GM23338 (cell line): ENCODE results near the gene IL1A. TPM values are rescaled to one million over a fixed set of nuclear protein-coding genes. Genes with fewer than 3 reads are reported as not detected.

Experiments used
- ATAC-seq: fragments of 200-7000 bp; cut with Tn5 transposase; 3 replicates; pipeline ENCODE4 v1.9.1; 2020
- DNase-seq: peaks from one replicate; pipeline ENCODE4 v3.0.0-alpha.2; 2015; ENCODE audit warnings: low spot score
- H2AFZ ChIP-seq: fragments of 200-600 bp; sonication (generic); 2 replicates; pipeline ENCODE4 v1.8.0; 2016; ENCODE audit warnings: antibody characterized with exemption, mild to moderate bottlenecking, moderate library complexity
- H3F3A ChIP-seq: fragments of 200-600 bp; sonication (generic); replicated peaks from 2 replicates; pipeline ENCODE4 v1.8.0; 2017; ENCODE audit warnings: antibody characterized with exemption, mixed run types, low read depth
- H3K27ac ChIP-seq: fragments of 200-600 bp; sonication (generic); 2 replicates; pipeline ENCODE4 v1.6.1; 2016; ENCODE audit warnings: low read depth
- H3K27me3 ChIP-seq: fragments of 200-600 bp; sonication (generic); 2 replicates; pipeline ENCODE4 v1.8.0; 2016; ENCODE audit warnings: mild to moderate bottlenecking, mixed run types, moderate library complexity; ENCODE audit not compliant: insufficient read depth
- H3K36me3 ChIP-seq: fragments of 200-600 bp; sonication (generic); 2 replicates; pipeline ENCODE4 v1.8.0; 2016; ENCODE audit warnings: mild to moderate bottlenecking; ENCODE audit not compliant: insufficient read depth
- H3K4me1 ChIP-seq: fragments of 200-600 bp; sonication (generic); 2 replicates; pipeline ENCODE4 v1.8.0; 2016; ENCODE audit warnings: mild to moderate bottlenecking, moderate library complexity; ENCODE audit not compliant: insufficient read depth
- H3K4me2 ChIP-seq: fragments of 200-600 bp; sonication (generic); 2 replicates; pipeline ENCODE4 v1.7.1; 2017; ENCODE audit warnings: mixed run types
- H3K4me3 ChIP-seq: fragments of 200-600 bp; sonication (generic); 2 replicates; pipeline ENCODE4 v1.6.1; 2016; ENCODE audit warnings: mixed run types
- H3K79me2 ChIP-seq: fragments of 200-600 bp; sonication (generic); replicated peaks from 2 replicates; pipeline ENCODE4 v1.8.0; 2017; ENCODE audit warnings: mild to moderate bottlenecking; ENCODE audit not compliant: insufficient read depth
- H3K9me2 ChIP-seq: fragments of 200-600 bp; sonication (generic); 2 replicates; pipeline ENCODE4 v1.8.0; 2017; ENCODE audit not compliant: insufficient read depth
- H4K20me1 ChIP-seq: fragments of 200-600 bp; sonication (generic); replicated peaks from 2 replicates; pipeline ENCODE4 v1.8.0; 2017; ENCODE audit warnings: mild to moderate bottlenecking; ENCODE audit not compliant: insufficient read depth
- H3K27ac Mint-ChIP-seq: 2 replicates; pipeline ENCODE4 v1.8.0; 2020; ENCODE audit warnings: inconsistent platforms, mild to moderate bottlenecking, moderate library complexity, mixed read lengths
- H3K27me3 Mint-ChIP-seq: 3 replicates; pipeline ENCODE4 v1.8.0; 2022; ENCODE audit warnings: low read depth, mild to moderate bottlenecking, moderate library complexity, mixed read lengths, inconsistent platforms; ENCODE audit not compliant: insufficient read depth, poor library complexity
- H3K36me3 Mint-ChIP-seq: 3 replicates; pipeline ENCODE4 v1.8.0; 2021; ENCODE audit warnings: low read depth, mild to moderate bottlenecking, inconsistent platforms, moderate library complexity, mixed read lengths
- H3K4me1 Mint-ChIP-seq: 3 replicates; pipeline ENCODE4 v1.8.0; 2020; ENCODE audit warnings: mild to moderate bottlenecking, inconsistent platforms, mixed read lengths
- H3K4me3 Mint-ChIP-seq: 3 replicates; pipeline ENCODE4 v1.8.0; 2021; ENCODE audit warnings: moderate library complexity, mild to moderate bottlenecking, inconsistent platforms, mixed read lengths
- H3K9me3 Mint-ChIP-seq: 3 replicates; pipeline ENCODE4 v1.8.0; 2020; ENCODE audit warnings: moderate library complexity, mild to moderate bottlenecking, inconsistent platforms, mixed read lengths
- EZH2phosphoT487 ChIP-seq: fragments of 200-600 bp; sonication (generic); IDR thresholded peaks from one replicate; pipeline ENCODE4 v1.8.1; 2018; ENCODE audit warnings: antibody characterized with exemption; ENCODE audit not compliant: unreplicated experiment
- JUNB ChIP-seq: IDR thresholded peaks from one replicate; pipeline ENCODE4 v1.6.1; 2016; ENCODE audit warnings: antibody characterized with exemption; ENCODE audit not compliant: unreplicated experiment
- POLR2AphosphoS5 ChIP-seq: IDR thresholded peaks from 2 replicates; pipeline ENCODE4 v1.6.1; 2016; ENCODE audit warnings: antibody characterized with exemption, low read depth
- STAT1 ChIP-seq: IDR thresholded peaks from one replicate; pipeline ENCODE4 v1.6.1; 2016; ENCODE audit warnings: antibody characterized with exemption; ENCODE audit not compliant: unreplicated experiment
- ZNF114 ChIP-seq: fragments of 250-450 bp; sonication (Bioruptor Pico); IDR thresholded peaks from 2 replicates; pipeline ENCODE4 v1.5.0; 2020; ENCODE audit warnings: mild to moderate bottlenecking, moderate library complexity
- ZNF331 ChIP-seq: fragments of 250-450 bp; sonication (Bioruptor Pico); IDR thresholded peaks from 2 replicates; pipeline ENCODE4 v1.5.0; 2020; ENCODE audit warnings: low read depth, mild to moderate bottlenecking, moderate library complexity
- polyA plus RNA-seq: library from polyadenylated mRNA; unstranded; fragments of >200 nt; fragmentation: Nextera tagmentation; extraction: Ambion mirVana; gene quantifications from 2 replicates; pipeline ENCODE4 v1.2.1, GENCODE V29; 2016
- total RNA-seq: library from RNA; depleted of rRNA; stranded (reverse); fragments of >200 nt; shearing (Covaris generic); gene quantifications from 2 replicates; pipeline ENCODE4 v1.2.3, GENCODE V29; 2014
- TF ChIP-seq, protein P1 (sequence below), 2 experiments: fragments of 200-600 bp in 1 of 2; sonication (generic) in 1 of 2; conservative IDR thresholded peaks; 2 replicates each; pipeline versions ENCODE4 v1.5.1 to v1.6.1; 2016 to 2017; ENCODE audit warnings: antibody characterized with exemption in 2 of 2, low read depth in 2 of 2, mild to moderate bottlenecking in 2 of 2, moderate library complexity in 1 of 2

The IL1A gene
- total and polyA plus RNA-seq, 2 experiments from 2014 or later: 0.65 to 0.73 TPM

DNA sequence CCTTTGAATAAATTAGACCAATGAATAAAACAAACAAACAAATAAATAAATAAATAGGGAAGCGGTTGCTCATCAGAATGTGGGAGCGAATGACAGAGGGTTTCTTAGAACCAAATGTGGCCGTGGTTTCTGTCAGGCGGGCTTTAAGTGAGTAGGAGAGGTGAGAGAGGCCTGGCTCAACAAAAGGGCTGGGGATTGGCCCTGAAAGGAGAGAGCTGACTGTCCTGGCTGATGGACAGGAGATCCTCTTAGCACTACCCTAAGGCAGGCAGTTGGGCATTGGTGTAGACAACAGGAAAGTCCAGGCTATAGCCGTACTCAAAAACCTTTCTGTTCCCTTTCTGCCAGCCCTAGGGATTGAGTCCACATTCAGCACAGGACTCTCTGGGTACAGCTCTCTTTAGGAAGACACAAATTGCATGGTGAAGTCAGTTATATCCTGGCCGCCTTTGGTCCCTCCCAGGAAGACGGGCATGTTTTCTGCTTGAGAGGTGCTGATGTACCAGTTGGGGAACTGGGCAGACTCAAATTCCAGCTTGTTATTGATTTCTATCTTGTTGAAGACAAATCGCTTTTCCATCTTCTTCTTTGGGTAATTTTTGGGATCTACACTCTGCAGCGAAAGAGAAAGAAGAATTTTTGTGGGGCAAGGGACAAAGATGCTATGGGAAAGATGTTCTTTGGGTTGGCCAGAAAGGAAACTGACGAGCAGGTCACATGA, 45.8 kb upstream of the IL1A start:
- no peaks in the 10 kb centered on the region for H3F3A ChIP-seq
- H3K36me3 ChIP-seq: no peaks in the 10 kb centered on the region
- no peaks in the 10 kb centered on the region; the same call in 2 of the 3 replicates for H3K4me1 Mint-ChIP-seq
- H3K27me3 ChIP-seq: no peaks in the 10 kb centered on the region
- peaks cover 3% of the 10 kb centered on the region; the same call in 1 of the 3 replicates for H3K9me3 Mint-ChIP-seq
- H3K4me3 ChIP-seq: no peak overlapping the region
- no peak overlapping the region for H3K27ac ChIP-seq
- no peaks in the 10 kb centered on the region for H3K27me3 Mint-ChIP-seq
- H3K36me3 Mint-ChIP-seq: no peaks in the 10 kb centered on the region
- no peak overlapping the region for H2AFZ ChIP-seq
- H3K9me2 ChIP-seq: peaks cover 5% of the 10 kb centered on the region; the same call in 1 of the 2 replicates
- H3K27ac Mint-ChIP-seq: no peak overlapping the region
- no peak for DNase-seq
- no peak for TF ChIP-seq ZNF114 (CRISPR knock-in tag)
- H3K79me2 ChIP-seq: no peaks in the 10 kb centered on the region
- no peaks in the 10 kb centered on the region for H3K4me1 ChIP-seq
- no peak for ATAC-seq
- H3K4me3 Mint-ChIP-seq: no peak overlapping the region
- H4K20me1 ChIP-seq: no peaks in the 10 kb centered on the region
- H3K4me2 ChIP-seq: no peak overlapping the region

- peaks cover 3% of the 10 kb centered on the region; the same call in 1 of the 3 replicates for H3K9me3 Mint-ChIP-seq
- H3K4me2 ChIP-seq: no peak overlapping the region
- H3K27me3 Mint-ChIP-seq: no peaks in the 10 kb centered on the region
- no peaks in the 10 kb centered on the region for H3K79me2 ChIP-seq
- H2AFZ ChIP-seq: no peak overlapping the region
- no peaks in the 10 kb centered on the region for H3K36me3 ChIP-seq
- no peak for ATAC-seq
- H3K4me3 ChIP-seq: no peak overlapping the region
- TF ChIP-seq JUNB: no peak
- TF ChIP-seq ZNF331 (CRISPR knock-in tag): no peak
- no peak for TF ChIP-seq EZH2phosphoT487
- TF ChIP-seq, protein P1, sequence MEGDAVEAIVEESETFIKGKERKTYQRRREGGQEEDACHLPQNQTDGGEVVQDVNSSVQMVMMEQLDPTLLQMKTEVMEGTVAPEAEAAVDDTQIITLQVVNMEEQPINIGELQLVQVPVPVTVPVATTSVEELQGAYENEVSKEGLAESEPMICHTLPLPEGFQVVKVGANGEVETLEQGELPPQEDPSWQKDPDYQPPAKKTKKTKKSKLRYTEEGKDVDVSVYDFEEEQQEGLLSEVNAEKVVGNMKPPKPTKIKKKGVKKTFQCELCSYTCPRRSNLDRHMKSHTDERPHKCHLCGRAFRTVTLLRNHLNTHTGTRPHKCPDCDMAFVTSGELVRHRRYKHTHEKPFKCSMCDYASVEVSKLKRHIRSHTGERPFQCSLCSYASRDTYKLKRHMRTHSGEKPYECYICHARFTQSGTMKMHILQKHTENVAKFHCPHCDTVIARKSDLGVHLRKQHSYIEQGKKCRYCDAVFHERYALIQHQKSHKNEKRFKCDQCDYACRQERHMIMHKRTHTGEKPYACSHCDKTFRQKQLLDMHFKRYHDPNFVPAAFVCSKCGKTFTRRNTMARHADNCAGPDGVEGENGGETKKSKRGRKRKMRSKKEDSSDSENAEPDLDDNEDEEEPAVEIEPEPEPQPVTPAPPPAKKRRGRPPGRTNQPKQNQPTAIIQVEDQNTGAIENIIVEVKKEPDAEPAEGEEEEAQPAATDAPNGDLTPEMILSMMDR (conservative IDR thresholded peaks at IDR 0.05; ENCODE audit: low read depth in 2 of 2): no peak
- no peak for TF ChIP-seq STAT1
- TF ChIP-seq POLR2AphosphoS5: no peak
- H3K27me3 ChIP-seq: no peaks in the 10 kb centered on the region
- no peak overlapping the region for H3K27ac ChIP-seq
- no peaks in the 10 kb centered on the region for H3K4me1 ChIP-seq
- peaks cover 5% of the 10 kb centered on the region; the same call in 1 of the 2 replicates for H3K9me2 ChIP-seq
- no peaks in the 10 kb centered on the region for H3K36me3 Mint-ChIP-seq
- H3K4me3 Mint-ChIP-seq: no peak overlapping the region
- no peak overlapping the region for H3K27ac Mint-ChIP-seq
- no peaks in the 10 kb centered on the region; the same call in 2 of the 3 replicates for H3K4me1 Mint-ChIP-seq
- H3F3A ChIP-seq: no peaks in the 10 kb centered on the region
- DNase-seq: no peak
- H4K20me1 ChIP-seq: no peaks in the 10 kb centered on the region
These were observed 45.0 kb upstream of the IL1A start for GRCh38 chr2:112829101-112829960.
